Transverse colon (tissue), 4 donors: Measurements from ENCODE around the gene RNF207.

Experiments
- CTCF ChIP-seq, 5 experiments: fragments of 200-600 bp in 3 of 5; fragments of 450-650 bp in 2 of 5; sonication (generic) in 3 of 5; IDR thresholded peaks; 1 replicate in 2 of 5; 2 replicates in 3 of 5; pipeline ENCODE4 v1.5.1; 2016 to 2017; ENCODE audit warnings: antibody characterized with exemption in 5 of 5, inconsistent platforms in 3 of 5, mild to moderate bottlenecking in 2 of 5, moderate library complexity in 1 of 5
- POLR2A ChIP-seq: fragments of 450-650 bp; IDR thresholded peaks from one replicate; pipeline ENCODE4 v1.6.1; 2016; ENCODE audit warnings: antibody characterized with exemption, mild to moderate bottlenecking, moderate library complexity
- POLR2AphosphoS5 ChIP-seq, 3 donors: sonication (generic); formaldehyde crosslinking; IDR thresholded peaks; one replicate each; pipeline ENCODE4 v1.6.1; 2016; ENCODE audit warnings: antibody characterized with exemption in 3 of 3

GRCh38 chr1:6184083-6184783, 21.7 kb upstream of the RNF207 start:
- TF ChIP-seq POLR2A (no peak), CTCF (IDR thresholded peaks at IDR 0.05) (no peak), POLR2AphosphoS5 (IDR thresholded peaks at IDR 0.05) (no peak)
